GM12801 (cell line): ENCODE data around the gene THADA.

ENCODE experiments used
- CTCF ChIP-seq: IDR thresholded peaks from one replicate; pipeline ENCODE4 v1.5.1; 2011; ENCODE audit warnings: control low read depth; ENCODE audit not compliant: insufficient read length; ENCODE audit errors: extremely low read depth

THADA gene

DNA sequence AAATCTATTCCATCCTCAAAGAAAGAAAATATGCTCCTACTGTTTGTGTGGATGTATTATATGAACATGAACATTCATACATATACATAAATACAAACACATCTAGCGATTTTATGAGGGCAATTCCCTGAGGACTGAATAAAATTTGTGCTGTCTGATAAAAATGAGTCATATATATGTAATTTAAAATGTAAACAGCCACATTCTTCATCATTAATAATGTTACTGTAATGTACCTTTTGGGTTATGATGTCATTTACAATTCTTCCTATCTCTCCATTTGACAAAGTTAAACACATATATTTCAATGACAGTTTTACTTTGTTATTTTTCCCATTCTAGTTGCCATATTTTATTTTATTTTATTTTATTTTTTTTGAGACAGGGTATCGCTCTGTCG, 278.2 kb downstream of the THADA start:
- TF ChIP-seq CTCF, result no peak

DNA sequence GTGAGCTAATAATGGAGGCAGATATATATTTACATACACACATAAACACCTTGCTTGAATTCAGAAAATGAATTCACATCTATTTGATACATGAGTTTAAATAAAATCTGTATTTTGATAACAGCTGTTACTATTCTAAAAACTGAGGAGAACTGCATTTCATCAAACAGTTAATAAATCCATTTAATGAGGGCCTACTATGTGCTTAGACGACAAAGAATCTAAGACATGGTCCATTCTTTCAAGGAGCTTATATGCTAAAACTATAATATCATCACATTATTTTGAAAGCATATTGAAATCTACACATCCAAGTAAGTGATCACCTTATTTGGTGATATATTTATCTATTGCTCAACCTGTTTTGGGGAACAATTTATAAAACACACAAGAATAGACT, 278.6 kb downstream of the THADA start:
- TF ChIP-seq CTCF, result no peak

DNA sequence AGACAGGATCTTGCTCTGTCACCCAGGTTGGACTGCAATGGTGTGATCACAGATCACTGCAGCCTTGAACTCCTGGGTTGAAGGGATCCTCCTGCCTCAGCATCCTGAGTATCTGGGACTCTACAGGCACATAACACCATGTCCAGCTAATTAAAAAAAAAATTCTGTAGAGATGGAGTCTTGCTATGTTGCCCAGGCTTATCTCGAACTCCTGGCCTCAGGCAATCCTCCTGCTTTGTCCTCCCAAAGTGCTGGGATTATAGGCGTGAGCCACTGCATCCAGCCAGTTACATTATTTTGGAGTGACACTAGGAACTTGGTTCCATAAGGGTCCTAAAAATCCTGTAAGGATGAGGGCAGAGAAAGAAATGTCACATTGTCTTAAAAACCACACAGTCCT, 280.4 kb downstream of the THADA start:
- no peak for TF ChIP-seq CTCF

DNA sequence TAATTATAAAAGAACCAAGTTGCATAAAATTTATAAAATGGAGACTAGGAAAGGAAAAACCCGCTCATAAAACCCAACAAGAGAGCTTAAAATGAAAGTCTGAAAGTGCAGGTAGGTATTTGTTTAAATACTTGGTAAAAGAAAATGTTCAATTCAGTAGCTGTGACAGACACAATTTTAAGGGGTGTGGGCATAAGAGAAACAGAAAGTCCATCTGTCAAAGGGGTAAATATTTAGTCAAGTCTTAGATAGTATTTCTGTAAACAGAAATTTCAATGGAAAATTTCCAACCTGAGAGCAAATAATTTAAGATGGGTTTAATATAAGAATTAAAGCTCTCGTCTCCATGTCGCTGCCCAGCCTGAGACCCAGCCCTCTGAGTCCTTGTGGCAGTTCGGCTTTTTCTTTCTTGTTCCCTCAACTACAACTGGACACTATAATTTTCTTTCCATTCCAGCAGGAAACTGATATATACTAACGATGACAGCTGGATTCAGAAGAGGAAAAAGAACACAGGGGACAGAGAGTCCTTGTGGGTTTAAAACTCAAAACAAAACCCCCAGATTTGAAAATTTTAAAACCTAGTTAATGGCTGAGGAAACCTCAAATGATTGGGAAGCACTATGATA, 281.4 kb downstream of the THADA start:
- TF ChIP-seq CTCF, result no peak

DNA sequence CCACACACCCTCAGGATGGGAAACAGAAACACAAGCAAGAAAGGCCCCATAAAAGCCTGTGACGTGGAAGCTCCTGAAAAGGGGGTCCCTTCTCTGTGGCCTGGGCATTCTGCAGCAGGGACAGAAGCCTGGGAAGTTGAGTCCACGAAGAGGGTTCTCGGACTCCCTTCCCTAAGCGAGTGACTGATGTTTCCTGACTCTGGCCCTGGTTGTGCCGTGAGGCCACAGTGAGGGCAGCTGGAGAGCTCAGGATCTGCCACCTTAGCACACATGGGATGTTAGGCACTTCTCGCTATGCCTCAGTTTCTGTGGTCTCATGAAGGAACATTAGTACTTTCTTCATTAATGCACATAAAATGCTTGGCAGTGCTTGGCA, 282.2 kb downstream of the THADA start:
- no peak for TF ChIP-seq CTCF

GRCh38 chr2:43312755-43313641, 282.8 kb downstream of the THADA start:
- no peak for TF ChIP-seq CTCF

DNA sequence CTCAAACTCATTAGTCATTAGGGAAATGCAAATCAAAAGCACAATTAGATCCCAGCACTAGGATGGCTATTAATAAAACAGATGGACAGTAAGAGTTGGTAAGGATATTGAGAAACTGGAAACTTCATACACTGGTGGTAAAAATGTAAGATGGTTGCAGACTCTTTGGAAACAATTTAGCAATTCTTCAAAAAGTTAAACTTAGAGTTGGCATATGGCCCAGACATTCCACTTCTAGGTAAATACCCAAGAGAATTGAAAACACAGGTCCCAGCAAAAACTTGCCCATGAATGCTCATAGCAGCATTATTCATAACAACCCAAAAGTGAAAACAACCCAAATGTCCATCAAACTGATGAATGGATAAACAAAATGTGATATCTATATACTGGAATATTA, 284.6 kb downstream of the THADA start:
- no peak for TF ChIP-seq CTCF
